ENCODE results near the gene HOTAIR.

The HOTAIR gene

GRCh38 chr12:53985994-53986685 lies 11.4 kb upstream of the HOTAIR start:
- Histone ChIP-seq H3K4me2 (ENCODE audit: low read length, poor library complexity, severe bottlenecking) (peak overlapping the region; percentile 81), H3K27me3 (ENCODE audit: control insufficient read depth in 1 of 2, insufficient read depth in 1 of 2, low read length in 2 of 2) (peaks cover 3 to 32% of the 10 kb centered on the region in 2 experiments), H2BK120ac (ENCODE audit: low read depth, low read length) (no peak overlapping the region), H3K23ac (ENCODE audit: low read length in 2 of 2) (peak overlapping the region in 1 of 2 experiments; percentile 94), H3K4ac (ENCODE audit: low read depth in 1 of 2, low read length in 2 of 2) (no peak overlapping the region), H2AFZ (ENCODE audit: low read depth, low read length) (no peak overlapping the region), H3K79me1 (replicated peaks; ENCODE audit: low read length, poor library complexity, severe bottlenecking) (peaks cover 4% of the 10 kb centered on the region), H3K14ac (ENCODE audit: low read length in 2 of 2) (peak overlapping the region in 1 of 2 experiments; percentile 42), H2BK5ac (ENCODE audit: low read depth, low read length, poor library complexity, severe bottlenecking) (peak overlapping the region; percentile 49), H3K4me3 (ENCODE audit: insufficient read depth in 1 of 2, low read depth in 1 of 2, low read length in 2 of 2) (peak overlapping the region; percentile 73 to 92), H3K27ac (ENCODE audit: low read length, poor library complexity, severe bottlenecking) (peak overlapping the region; percentile 58), H3K36me3 (ENCODE audit: control insufficient read depth in 1 of 2, insufficient read depth in 2 of 2, low read depth in 1 of 2, low read length in 2 of 2) (no peaks in the 10 kb centered on the region), H2BK15ac (ENCODE audit: low read depth, poor library complexity, severe bottlenecking) (no peak overlapping the region), H2BK12ac (ENCODE audit: low read length in 2 of 2) (no peak overlapping the region), H3K9me3 (ENCODE audit: control insufficient read depth, low read length) (no peaks in the 10 kb centered on the region), H4K91ac (ENCODE audit: low read length) (peak overlapping the region; percentile 65), H3K18ac (ENCODE audit: low read depth in 1 of 2, low read length in 2 of 2) (peak overlapping the region in 1 of 2 experiments; percentile 55), H4K8ac (ENCODE audit: low read length) (peak overlapping the region; percentile 20), H3K9ac (ENCODE audit: low read length) (peak overlapping the region; percentile 98), H3K4me1 (ENCODE audit: control insufficient read depth, insufficient read depth, low read depth, low read length) (peaks cover 28% of the 10 kb centered on the region), H2AK5ac (ENCODE audit: low read length, severe bottlenecking) (no peak overlapping the region)
- WGBS = 3% methylated on average over 44 of the region's 50 CpGs
- no peak for DNase-seq

GRCh38 chr12:53985692-53985993 lies 10.9 kb upstream of the HOTAIR start:
- no peak overlapping the region for H4K91ac ChIP-seq (ENCODE audit: low read length)
- H3K4me1 ChIP-seq (ENCODE audit: control insufficient read depth, insufficient read depth, low read depth, low read length) = peaks cover 26% of the 10 kb centered on the region
- peak overlapping the region; percentile 81 for H3K4me2 ChIP-seq (ENCODE audit: low read length, poor library complexity, severe bottlenecking)
- H2BK12ac ChIP-seq (ENCODE audit: low read length in 2 of 2) = no peak overlapping the region
- no peaks in the 10 kb centered on the region for H3K36me3 ChIP-seq (ENCODE audit: control insufficient read depth in 1 of 2, insufficient read depth in 2 of 2, low read depth in 1 of 2, low read length in 2 of 2)
- peak overlapping the region in 1 of 2 experiments; percentile 55 for H3K18ac ChIP-seq (ENCODE audit: low read depth in 1 of 2, low read length in 2 of 2)
- DNase-seq = no peak
- peak overlapping the region; percentile 3 for H3K27ac ChIP-seq (ENCODE audit: low read length, poor library complexity, severe bottlenecking)
- H3K4ac ChIP-seq (ENCODE audit: low read depth in 1 of 2, low read length in 2 of 2) = no peak overlapping the region
- H3K23ac ChIP-seq (ENCODE audit: low read length in 2 of 2) = peak overlapping the region in 1 of 2 experiments; percentile 94
- WGBS = 19% methylated on average over 21 of the region's 21 CpGs
- no peak overlapping the region for H3K14ac ChIP-seq (ENCODE audit: low read length in 2 of 2)
- H3K27me3 ChIP-seq (ENCODE audit: control insufficient read depth in 1 of 2, insufficient read depth in 1 of 2, low read length in 2 of 2) = peaks cover 7 to 37% of the 10 kb centered on the region in 2 experiments
- H2AK5ac ChIP-seq (ENCODE audit: low read length, severe bottlenecking) = no peak overlapping the region
- no peak overlapping the region for H2AFZ ChIP-seq (ENCODE audit: low read depth, low read length)
- H3K4me3 ChIP-seq (ENCODE audit: insufficient read depth in 1 of 2, low read depth in 1 of 2, low read length in 2 of 2) = peak overlapping the region; percentile 73 to 92
- peak overlapping the region; percentile 20 for H4K8ac ChIP-seq (ENCODE audit: low read length)
- H2BK5ac ChIP-seq (ENCODE audit: low read depth, low read length, poor library complexity, severe bottlenecking) = peak overlapping the region; percentile 49
- no peak overlapping the region for H2BK120ac ChIP-seq (ENCODE audit: low read depth, low read length)
- H3K79me1 ChIP-seq (replicated peaks; ENCODE audit: low read length, poor library complexity, severe bottlenecking) = peaks cover 4% of the 10 kb centered on the region
- no peaks in the 10 kb centered on the region for H3K9me3 ChIP-seq (ENCODE audit: control insufficient read depth, low read length)
- H3K9ac ChIP-seq (ENCODE audit: low read length) = peak overlapping the region; percentile 98
- no peak overlapping the region for H2BK15ac ChIP-seq (ENCODE audit: low read depth, poor library complexity, severe bottlenecking)

GRCh38 chr12:53984901-53985691 lies 10.3 kb upstream of the HOTAIR start, which contains the start of gene HOXC10:
Gene HOXC10 (plus strand): TSS chr12:53985146. CDS start chr12:53985260, 114 bp downstream.
- Histone ChIP-seq H3K9ac (ENCODE audit: low read length) (peak within 1 kb of the TSS; percentile 98), H3K4me2 (ENCODE audit: low read length, poor library complexity, severe bottlenecking) (peak within 1 kb of the TSS; percentile 81), H2AFZ (ENCODE audit: low read depth, low read length) (no peak within 1 kb of the TSS), H3K4me3 (ENCODE audit: insufficient read depth in 1 of 2, low read depth in 1 of 2, low read length in 2 of 2) (peak within 1 kb of the TSS; percentile 73 to 92), H3K27me3 (ENCODE audit: control insufficient read depth in 1 of 2, insufficient read depth in 1 of 2, low read length in 2 of 2) (peaks cover 7 to 39% of the 10 kb centered on the region in 2 experiments), H2AK5ac (ENCODE audit: low read length, severe bottlenecking) (no peak within 1 kb of the TSS), H3K4ac (ENCODE audit: low read depth in 1 of 2, low read length in 2 of 2) (no peak within 1 kb of the TSS), H3K23ac (ENCODE audit: low read length in 2 of 2) (peak within 1 kb of the TSS in 1 of 2 experiments; percentile 94), H2BK15ac (ENCODE audit: low read depth, poor library complexity, severe bottlenecking) (no peak within 1 kb of the TSS), H3K36me3 (ENCODE audit: control insufficient read depth in 1 of 2, insufficient read depth in 2 of 2, low read depth in 1 of 2, low read length in 2 of 2) (no peaks in the 10 kb centered on the region), H3K4me1 (ENCODE audit: control insufficient read depth, insufficient read depth, low read depth, low read length) (peaks cover 24% of the 10 kb centered on the region), H4K8ac (ENCODE audit: low read length) (peak within 1 kb of the TSS; percentile 20), H4K91ac (ENCODE audit: low read length) (no peak within 1 kb of the TSS), H3K18ac (ENCODE audit: low read depth in 1 of 2, low read length in 2 of 2) (peak within 1 kb of the TSS in 1 of 2 experiments; percentile 55), H3K79me1 (replicated peaks; ENCODE audit: low read length, poor library complexity, severe bottlenecking) (peaks cover 4% of the 10 kb centered on the region), H3K14ac (ENCODE audit: low read length in 2 of 2) (no peak within 1 kb of the TSS), H3K27ac (ENCODE audit: low read length, poor library complexity, severe bottlenecking) (peak within 1 kb of the TSS; percentile 3), H2BK120ac (ENCODE audit: low read depth, low read length) (no peak within 1 kb of the TSS), H2BK5ac (ENCODE audit: low read depth, low read length, poor library complexity, severe bottlenecking) (peak within 1 kb of the TSS; percentile 58), H3K9me3 (ENCODE audit: control insufficient read depth, low read length) (no peaks in the 10 kb centered on the region), H2BK12ac (ENCODE audit: low read length in 2 of 2) (no peak within 1 kb of the TSS)
- WGBS = 18% methylated on average over 53 of the region's 55 CpGs
- DNase-seq = peak; percentile 88

Data from mesenchymal stem cell (in vitro differentiated cells and primary cell).